GM12892 (cell line): ENCODE results near the gene ZNF273.

Experiments
- POLR2A ChIP-seq: IDR thresholded peaks from 2 replicates; pipeline ENCODE4 v1.6.1; 2011; ENCODE audit warnings: low read depth, low read length, control low read depth
- POLR2AphosphoS5 ChIP-seq: IDR thresholded peaks from 2 replicates; pipeline ENCODE4 v1.6.1; 2011; ENCODE audit warnings: low read depth, low read length, control low read depth
- TAF1 ChIP-seq: IDR thresholded peaks from 2 replicates; pipeline ENCODE4 v1.6.1; 2011; ENCODE audit warnings: low read depth, mild to moderate bottlenecking, control low read depth, low read length, borderline replicate concordance

DNA sequence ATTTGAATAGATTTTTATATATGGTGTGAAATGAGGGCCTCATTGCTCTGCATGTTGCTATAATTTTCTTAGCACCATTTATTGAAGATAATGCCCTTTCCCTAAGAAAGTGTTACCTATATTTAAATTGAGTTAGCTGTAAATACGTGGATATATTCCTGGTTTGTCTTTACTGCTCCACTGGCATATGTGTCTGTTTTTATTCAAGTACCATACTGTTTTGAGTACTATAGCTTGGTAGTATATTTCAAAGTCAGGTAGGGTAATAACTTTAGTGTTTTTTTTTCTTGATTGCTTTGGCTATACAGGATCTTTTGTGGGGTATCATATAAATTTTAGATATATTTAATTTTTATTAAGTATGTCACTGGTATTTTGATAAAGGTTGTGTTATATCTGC lies 31.4 kb downstream of the ZNF273 start:
- TF ChIP-seq POLR2AphosphoS5 (no peak), TAF1 (no peak), POLR2A (no peak)
